Measurements from ENCODE around the gene BCCIP. TPM values are rescaled to one million over a fixed set of nuclear protein-coding genes. Genes with fewer than 3 reads are reported as not detected.

BCCIP gene
- total RNA-seq, 4 donors from 2014 or later: 33.7 to 82.5 (median 45.9) TPM

DNA sequence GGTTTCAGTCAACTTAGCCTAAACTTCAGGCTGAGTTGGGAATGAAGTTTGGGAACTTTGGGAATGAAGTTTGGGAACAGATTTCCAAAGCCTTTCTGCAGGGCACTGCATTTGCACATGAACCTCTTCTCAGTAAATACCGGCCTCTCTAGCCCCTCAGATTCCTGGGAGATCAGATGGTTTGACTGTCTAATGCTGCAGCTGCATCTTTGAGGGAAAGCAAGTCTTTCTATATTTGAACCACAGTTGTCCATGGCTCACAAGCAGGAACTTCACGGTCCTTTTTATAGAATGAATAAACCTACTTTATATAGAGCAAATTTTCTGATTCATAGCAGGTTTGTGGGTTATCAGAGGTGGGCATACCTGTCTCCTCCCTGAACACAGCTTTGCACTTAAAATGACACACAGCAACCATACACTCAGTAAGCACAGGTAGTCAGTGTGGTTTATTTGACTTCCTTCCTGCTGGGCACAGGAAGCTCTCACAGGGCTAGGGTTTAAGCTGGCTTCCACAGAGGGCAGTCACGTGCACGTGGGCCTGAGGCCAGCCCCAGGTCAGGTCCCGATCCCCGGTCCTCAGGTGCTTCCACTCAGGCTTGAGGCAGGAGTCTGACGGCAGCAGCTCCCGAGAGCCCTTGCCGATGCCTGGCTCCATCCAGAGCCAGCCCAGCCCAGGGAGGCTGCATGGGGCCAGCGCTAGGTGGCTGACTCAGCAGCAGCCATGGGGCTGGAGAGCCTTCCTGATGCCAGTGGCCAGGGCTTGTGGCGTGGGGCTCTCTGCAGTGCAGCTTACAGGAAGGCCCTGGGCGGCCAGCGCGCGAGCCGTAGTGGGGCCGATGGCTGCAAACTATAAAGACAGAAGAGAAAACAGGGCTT, 35.0 kb upstream of the BCCIP start:
- TF ChIP-seq, protein P1, sequence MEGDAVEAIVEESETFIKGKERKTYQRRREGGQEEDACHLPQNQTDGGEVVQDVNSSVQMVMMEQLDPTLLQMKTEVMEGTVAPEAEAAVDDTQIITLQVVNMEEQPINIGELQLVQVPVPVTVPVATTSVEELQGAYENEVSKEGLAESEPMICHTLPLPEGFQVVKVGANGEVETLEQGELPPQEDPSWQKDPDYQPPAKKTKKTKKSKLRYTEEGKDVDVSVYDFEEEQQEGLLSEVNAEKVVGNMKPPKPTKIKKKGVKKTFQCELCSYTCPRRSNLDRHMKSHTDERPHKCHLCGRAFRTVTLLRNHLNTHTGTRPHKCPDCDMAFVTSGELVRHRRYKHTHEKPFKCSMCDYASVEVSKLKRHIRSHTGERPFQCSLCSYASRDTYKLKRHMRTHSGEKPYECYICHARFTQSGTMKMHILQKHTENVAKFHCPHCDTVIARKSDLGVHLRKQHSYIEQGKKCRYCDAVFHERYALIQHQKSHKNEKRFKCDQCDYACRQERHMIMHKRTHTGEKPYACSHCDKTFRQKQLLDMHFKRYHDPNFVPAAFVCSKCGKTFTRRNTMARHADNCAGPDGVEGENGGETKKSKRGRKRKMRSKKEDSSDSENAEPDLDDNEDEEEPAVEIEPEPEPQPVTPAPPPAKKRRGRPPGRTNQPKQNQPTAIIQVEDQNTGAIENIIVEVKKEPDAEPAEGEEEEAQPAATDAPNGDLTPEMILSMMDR (IDR thresholded peaks at IDR 0.05; ENCODE audit: low read depth): no peak

DNA sequence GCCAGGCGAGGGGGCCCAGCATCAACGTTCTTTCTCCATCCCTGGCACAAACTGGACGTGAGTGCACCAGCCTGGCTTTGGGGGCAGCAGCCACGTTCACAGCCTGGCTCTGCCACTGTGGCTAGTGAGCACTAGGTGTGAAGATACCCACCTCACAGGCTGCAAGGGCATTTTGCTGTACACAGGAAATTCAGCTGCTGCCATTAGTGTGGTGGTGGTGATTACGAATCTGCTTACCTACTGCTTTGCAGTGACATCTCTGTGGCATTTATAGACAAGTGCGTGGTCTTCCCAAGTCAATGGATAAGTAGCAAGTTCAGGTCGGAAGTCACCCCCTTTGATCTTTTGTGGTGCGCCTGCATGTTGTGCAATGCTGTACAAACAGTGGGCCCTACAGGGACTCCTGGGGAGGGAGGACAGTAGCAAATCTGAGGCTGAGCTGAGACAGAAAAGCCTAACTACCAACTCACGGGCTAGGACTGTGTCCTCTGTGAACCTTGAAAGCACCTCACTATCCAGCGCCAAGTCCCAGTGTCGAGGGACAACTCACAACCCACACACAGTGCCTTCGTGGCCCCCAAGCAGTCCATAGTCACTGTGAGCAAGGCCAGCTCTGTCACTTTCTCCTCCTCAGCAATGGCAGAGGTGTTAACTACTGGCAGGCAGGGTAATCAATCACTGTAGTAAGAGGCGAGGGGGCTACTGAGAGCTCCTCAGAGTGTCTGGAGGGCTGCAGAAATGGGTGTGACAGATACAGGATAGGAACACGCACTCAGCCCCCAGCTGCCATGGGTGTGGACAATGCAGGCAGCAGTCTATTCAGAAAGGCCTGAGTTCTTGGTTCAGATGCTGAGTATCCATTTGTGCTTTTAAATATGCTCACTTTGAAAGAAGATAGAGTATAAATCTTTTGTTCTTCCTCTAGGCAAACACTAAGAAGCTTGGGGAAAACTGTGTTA, 30.7 kb upstream of the BCCIP start:
- TF ChIP-seq, protein P1 (IDR thresholded peaks at IDR 0.05; ENCODE audit: low read depth): no peak

DNA sequence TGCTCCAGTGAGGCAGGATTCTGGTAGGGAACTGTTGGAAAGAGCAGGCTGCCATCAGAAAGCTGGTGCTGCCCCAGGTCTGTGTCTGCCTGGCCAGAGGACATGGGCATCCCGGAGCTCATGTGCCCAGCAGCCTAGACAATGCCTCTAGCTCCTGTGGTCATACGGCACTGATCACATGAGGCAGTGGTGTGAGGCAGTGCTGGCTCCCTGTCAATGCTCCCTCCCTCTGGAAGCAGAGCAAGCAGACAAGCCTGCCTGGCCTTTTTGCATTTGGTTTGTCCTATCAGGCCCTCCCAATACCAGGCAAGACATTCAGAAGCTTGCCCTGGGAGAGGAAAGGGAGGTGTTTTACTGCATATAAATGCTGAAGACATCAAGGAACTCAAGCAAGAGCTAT, 28.2 kb upstream of the BCCIP start:
- TF ChIP-seq, protein P1 (IDR thresholded peaks at IDR 0.05; ENCODE audit: low read depth): no peak

DNA sequence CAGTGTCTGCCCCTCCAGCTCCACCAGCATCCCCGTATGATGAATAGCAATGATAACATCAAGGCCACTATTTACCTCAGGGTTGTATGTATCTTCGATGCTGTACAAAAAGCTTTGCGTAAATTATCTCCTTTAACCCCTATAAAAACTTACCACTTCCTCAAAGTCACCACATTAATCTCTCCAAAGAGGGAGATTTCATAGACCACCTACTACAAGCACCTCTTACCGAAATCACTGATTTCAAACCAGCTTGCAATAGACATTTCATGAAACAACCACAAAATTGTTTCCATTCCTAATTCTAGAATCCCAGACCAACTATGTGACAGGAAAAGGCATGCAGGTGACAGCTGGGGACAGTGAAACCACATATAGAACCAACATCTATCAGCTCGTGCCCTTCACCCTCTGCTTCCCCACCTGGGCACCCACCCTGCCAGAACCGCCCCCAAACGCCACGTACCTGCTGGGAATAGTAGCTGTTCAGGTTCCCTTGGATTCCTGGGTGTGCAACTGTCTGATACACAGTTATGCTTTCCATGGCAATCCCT, 27.6 kb upstream of the BCCIP start:
- TF ChIP-seq, protein P1 (IDR thresholded peaks at IDR 0.05; ENCODE audit: low read depth): no peak

DNA sequence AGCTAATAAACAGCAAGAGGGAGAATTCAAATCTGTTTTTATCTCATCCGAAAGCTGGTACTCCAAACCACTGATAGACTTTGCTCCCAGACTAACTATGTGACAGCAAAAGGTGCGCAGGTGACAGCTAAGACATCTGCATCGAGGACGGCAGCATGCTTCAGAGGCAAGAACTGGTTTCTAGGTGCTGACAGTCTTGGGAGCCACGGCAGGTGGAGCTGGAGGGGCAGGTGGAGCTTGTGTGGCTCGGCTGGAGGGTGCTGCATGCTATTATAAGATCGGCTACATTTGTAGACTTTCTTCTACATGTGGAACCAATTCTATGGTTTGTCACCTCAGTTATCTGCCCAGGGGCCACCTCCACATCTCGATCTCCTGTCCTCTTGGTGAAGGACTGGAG, 25.9 kb upstream of the BCCIP start:
- TF ChIP-seq, protein P1 (IDR thresholded peaks at IDR 0.05; ENCODE audit: low read depth): no peak

DNA sequence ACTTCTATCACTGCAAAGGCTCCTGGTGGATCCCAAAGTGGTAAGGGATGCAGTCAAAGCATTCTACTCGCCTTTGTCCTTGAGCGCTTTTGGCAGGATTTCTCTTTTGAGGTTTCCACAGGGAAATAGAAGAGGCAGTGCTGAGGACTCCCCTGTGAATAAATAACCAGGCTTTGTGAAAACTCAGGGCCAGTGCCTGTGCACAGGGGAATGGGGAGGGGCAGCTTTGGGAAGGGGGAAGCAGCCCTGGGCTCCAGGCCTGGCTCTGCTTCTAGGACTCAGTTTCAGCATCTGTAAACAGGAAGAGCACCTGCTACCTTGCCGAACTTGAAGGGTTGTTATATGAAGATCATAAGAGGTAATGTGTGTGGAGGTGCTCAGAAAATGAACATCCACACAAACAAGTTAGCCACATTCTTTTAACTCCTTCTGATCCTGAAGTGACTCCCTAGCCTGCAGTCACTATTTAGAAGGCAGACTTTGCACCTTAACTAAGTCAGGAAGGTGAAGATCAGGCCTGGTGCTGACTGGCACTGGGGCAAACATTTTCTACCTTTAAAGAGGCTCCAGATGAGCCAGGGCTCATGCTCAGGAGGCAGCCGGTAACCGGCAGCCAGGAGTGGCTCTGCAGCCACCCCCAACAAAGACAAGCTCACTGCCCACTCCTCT, 25.2 kb upstream of the BCCIP start:
- TF ChIP-seq, protein P1 (IDR thresholded peaks at IDR 0.05; ENCODE audit: low read depth): no peak

Measured in subcutaneous adipose tissue (tissue), 4 donors.